ENCODE results near the gene DUSP2.
"Not testable (repeated sequence)": the region's sequence is repeated elsewhere in the genome, so short reads cannot be mapped to it uniquely, and the experiment has no call there.

Gene DUSP2

GRCh38 chr2:96146881-96147592 lies 1.8 kb upstream of the DUSP2 start:
- peak; percentile 91 for DNase-seq

GRCh38 chr2:96146153-96146880 lies 1.1 kb upstream of the DUSP2 start:
- no peak for DNase-seq

- DNase-seq: no peak
These were observed 560 bp upstream of the DUSP2 start for GRCh38 chr2:96145848-96146152.

- DNase-seq: no peak
These were observed 682 bp downstream of the DUSP2 start for GRCh38 chr2:96144481-96145035.

- DNase-seq: peak; percentile 19
These were observed 1.3 kb downstream of the DUSP2 start for GRCh38 chr2:96143848-96144480.

- no peak for DNase-seq
These were observed 1.9 kb downstream of the DUSP2 start for GRCh38 chr2:96143231-96143847.

- no peak for DNase-seq
These were observed 2.8 kb downstream of the DUSP2 start for GRCh38 chr2:96142217-96143113.

GRCh38 chr2:96141624-96141967 lies 3.6 kb downstream of the DUSP2 start:
- DNase-seq: not testable (repeated sequence)

- DNase-seq: no peak
These were observed 4.2 kb downstream of the DUSP2 start for GRCh38 chr2:96140941-96141623.

- no peak for DNase-seq
These were observed 6.0 kb downstream of the DUSP2 start for GRCh38 chr2:96139181-96139758.

- peak; percentile 75 for DNase-seq
These were observed 6.8 kb downstream of the DUSP2 start, which contains the start of gene ASTL for GRCh38 chr2:96138179-96139145. TSS of gene ASTL (minus strand) at chr2:96138502. CDS start at chr2:96138436, 66 bp downstream.

GRCh38 chr2:96137321-96138178 lies 7.7 kb downstream of the DUSP2 start:
- no peak for DNase-seq

GRCh38 chr2:96136129-96136720 lies 9.0 kb downstream of the DUSP2 start:
- DNase-seq: peak; percentile 23

GRCh38 chr2:96135621-96136020 lies 9.6 kb downstream of the DUSP2 start:
- no peak for DNase-seq

- no peak for DNase-seq
These were observed 10.1 kb downstream of the DUSP2 start for GRCh38 chr2:96135171-96135570.

- DNase-seq: no peak
These were observed 10.8 kb downstream of the DUSP2 start for GRCh38 chr2:96134421-96134820.

GRCh38 chr2:96131813-96132745 lies 13.2 kb downstream of the DUSP2 start:
- no peak for DNase-seq
